Left colon (tissue), 2 donors: ENCODE results near the gene KLHL5. TPM values are rescaled to one million over a fixed set of nuclear protein-coding genes. Genes with fewer than 3 reads are reported as not detected.

Experiments used
- ATAC-seq: fragments of 200-7000 bp; cut with Tn5 transposase; one replicate; pipeline ENCODE4 v1.9.1; 2020; ENCODE audit warnings: mild to moderate bottlenecking, moderate library complexity
- DNase-seq, 2 donors: peaks; one replicate each; pipeline ENCODE4 v3.0.0-alpha.2; 2020
- intact Hi-C, 2 donors: fragments of 100-400 bp; cut with DNase I in 1 of 2; cut with micrococcal nuclease in 1 of 2; formaldehyde crosslinking; loops; one replicate each; pipeline versions ENCODE4 v1.11.2 to v1.14.0; 2022; cut with DNase I, micrococcal nuclease
- total RNA-seq, 2 donors: library from RNA; stranded (reverse); fragmentation: NEBNext Ultra II Directional; extraction: Animal tissue kit (Norgen Biotek cat#: 25700); gene quantifications; one replicate each; pipeline ENCODE4 v1.2.1, GENCODE V29; 2021
- donor health status: DM: no; HTN: no; CAD: no.
- donor health status: DM: yes; HTN: yes; CAD: no.

The KLHL5 gene
- total RNA-seq, 2 donors from 2014 or later: 2.7 to 13.1 TPM

DNA sequence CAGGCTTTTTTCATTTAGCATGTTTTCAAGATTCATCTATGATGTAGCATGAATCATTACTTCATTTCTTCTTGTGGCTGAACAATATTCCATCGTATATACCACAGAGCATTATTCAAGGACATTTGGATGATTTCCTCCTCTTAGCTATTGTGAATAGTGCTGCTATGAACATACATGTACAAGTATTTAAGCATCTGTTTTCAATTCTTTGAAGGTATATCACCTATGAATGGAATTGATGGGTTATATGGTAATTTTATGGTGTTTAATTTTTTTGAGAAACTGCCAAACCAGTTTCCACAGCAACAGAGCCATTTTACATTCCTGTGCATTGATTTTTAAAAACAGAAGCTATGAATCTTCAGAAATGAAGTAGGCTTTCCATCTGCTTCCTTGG is 84.2 kb downstream of the KLHL5 start:
- ATAC-seq (no peak), DNase-seq (no peak)
- intact Hi-C loops: no loop called here

DNA sequence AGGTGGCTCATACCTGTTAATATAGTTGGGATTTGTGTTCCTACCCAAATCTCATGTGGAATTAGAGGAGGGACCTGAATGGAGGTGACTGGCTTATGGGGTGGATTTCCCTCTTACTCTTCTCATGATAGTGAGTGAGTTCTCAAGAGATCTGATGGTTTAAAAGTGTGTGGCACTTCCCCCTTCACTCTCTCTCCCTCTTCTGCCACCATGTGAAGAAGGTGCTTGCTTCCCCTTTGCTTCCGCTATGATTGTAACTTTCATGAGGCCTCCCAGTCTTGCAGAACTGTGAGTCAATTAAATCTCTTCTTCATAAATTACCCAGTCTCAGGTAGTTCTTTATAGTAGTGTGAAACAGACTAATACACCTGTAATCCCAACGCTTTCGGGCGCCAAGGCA is 92.0 kb downstream of the KLHL5 start:
- intact Hi-C loops: no loop called here
- ATAC-seq (no peak), DNase-seq (no peak)

GRCh38 chr4:39157520-39157919 is 95.5 kb downstream of the KLHL5 start:
- intact Hi-C loops: no loop called here
- no peak for ATAC-seq
- no peak for DNase-seq

GRCh38 chr4:39166177-39166576 is 104.1 kb downstream of the KLHL5 start:
- ATAC-seq (no peak), DNase-seq (no peak)
- intact Hi-C loops: no loop called here

DNA sequence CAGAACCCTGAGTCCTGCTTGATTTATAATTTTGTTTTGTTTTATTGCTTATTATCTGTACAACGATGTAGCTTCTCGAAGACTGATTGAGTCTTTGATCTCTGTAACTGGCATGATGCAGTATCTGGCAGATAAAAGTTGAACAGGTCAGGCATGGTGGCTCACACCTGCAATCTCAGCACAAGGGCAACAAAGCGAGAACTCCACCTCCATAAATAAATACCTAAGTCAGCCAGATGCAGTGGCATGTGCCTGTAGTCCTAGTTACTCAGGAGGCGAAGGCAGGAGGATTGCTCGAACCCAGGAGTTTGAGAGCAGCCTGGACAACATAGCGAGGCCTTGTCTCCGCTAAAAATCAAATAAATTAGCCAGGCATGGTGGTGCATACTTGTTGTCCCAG is 104.6 kb downstream of the KLHL5 start:
- intact Hi-C loops: no loop called here
- DNase-seq: no peak
- no peak for ATAC-seq

DNA sequence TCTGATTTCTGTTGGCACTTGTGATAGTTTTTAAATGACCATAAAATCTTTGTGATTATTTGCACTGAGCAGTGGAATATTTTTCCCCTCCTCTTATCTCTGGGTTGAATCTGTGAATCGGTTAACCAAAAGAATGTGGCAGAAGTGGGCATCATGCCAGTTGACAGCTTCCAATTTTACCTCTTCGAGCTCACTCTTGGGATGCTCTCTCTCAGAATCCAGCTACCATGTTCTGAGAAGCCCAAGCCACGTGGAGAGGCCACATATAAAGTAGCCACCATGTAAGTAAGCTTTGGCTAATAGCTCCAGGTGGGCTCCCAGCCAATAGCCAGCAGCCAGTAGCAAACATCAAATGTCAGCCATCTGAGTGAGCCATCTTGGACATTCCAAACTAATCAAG is 107.4 kb downstream of the KLHL5 start:
- DNase-seq (no peak), ATAC-seq (no peak)
- intact Hi-C loops: no loop called here

GRCh38 chr4:39170301-39170700 is 108.3 kb downstream of the KLHL5 start:
- ATAC-seq (no peak), DNase-seq (no peak)
- intact Hi-C loops: no loop called here

Other genes with a start within 250 kb of the KLHL5 start
- 1 to 10 TPM; 1.4 to 2.7 TPM for gene TLR6, start 205.4 kb upstream of the KLHL5 start, total RNA-seq
- gene FAM114A1, start 194.4 kb upstream of the KLHL5 start, total RNA-seq: 10 to 100 TPM; 73.3 to 77.2 TPM
- under 1 TPM in 1 of 2 donors, not detected in 1; 0.70 TPM for gene TMEM156, start 29.8 kb upstream of the KLHL5 start, total RNA-seq
- 10 to 100 TPM in 1 of 2 donors, 1 to 10 TPM in 1; 5.8 to 13.0 TPM for gene WDR19, start 120.3 kb downstream of the KLHL5 start, total RNA-seq